Breast epithelium (tissue), 3 donors: ENCODE data around the gene BLTP2.

Source experiments
- POLR2A ChIP-seq: fragments of 450-650 bp; IDR thresholded peaks from one replicate; pipeline ENCODE4 v1.6.1; 2016; ENCODE audit warnings: antibody characterized with exemption, mild to moderate bottlenecking, moderate library complexity
- POLR2AphosphoS5 ChIP-seq, 3 donors: sonication (generic); formaldehyde crosslinking; IDR thresholded peaks; one replicate each; pipeline ENCODE4 v1.6.1; 2017; ENCODE audit warnings: antibody characterized with exemption in 3 of 3
- TF ChIP-seq, protein P1 (sequence below), 3 donors: fragments of 450-650 bp; IDR thresholded peaks; one replicate each; pipeline ENCODE4 v1.5.1; 2016 to 2017; ENCODE audit warnings: antibody characterized with exemption in 3 of 3, mild to moderate bottlenecking in 3 of 3, moderate library complexity in 3 of 3

DNA sequence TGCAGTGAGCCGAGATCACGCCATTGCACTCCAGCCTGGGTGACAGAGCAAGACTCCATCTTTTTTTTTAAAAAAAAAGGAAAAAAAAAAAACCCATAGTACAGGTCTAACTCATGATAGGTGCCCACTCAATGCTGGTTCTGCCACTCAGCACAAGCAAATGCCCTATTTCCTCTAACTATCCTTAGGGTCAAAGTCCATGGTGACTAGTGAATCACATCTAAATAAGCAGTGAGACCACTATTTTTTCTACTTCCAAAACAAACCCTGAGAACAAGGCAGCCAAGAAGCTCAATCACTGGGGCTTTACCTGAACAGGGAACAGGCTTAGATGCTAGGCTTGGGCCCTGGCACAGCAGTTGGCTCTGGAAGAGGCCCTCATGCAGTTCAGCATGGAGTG, 3.4 kb downstream of the BLTP2 start:
- TF ChIP-seq, protein P1, sequence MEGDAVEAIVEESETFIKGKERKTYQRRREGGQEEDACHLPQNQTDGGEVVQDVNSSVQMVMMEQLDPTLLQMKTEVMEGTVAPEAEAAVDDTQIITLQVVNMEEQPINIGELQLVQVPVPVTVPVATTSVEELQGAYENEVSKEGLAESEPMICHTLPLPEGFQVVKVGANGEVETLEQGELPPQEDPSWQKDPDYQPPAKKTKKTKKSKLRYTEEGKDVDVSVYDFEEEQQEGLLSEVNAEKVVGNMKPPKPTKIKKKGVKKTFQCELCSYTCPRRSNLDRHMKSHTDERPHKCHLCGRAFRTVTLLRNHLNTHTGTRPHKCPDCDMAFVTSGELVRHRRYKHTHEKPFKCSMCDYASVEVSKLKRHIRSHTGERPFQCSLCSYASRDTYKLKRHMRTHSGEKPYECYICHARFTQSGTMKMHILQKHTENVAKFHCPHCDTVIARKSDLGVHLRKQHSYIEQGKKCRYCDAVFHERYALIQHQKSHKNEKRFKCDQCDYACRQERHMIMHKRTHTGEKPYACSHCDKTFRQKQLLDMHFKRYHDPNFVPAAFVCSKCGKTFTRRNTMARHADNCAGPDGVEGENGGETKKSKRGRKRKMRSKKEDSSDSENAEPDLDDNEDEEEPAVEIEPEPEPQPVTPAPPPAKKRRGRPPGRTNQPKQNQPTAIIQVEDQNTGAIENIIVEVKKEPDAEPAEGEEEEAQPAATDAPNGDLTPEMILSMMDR (IDR thresholded peaks at IDR 0.05), result no peak
- TF ChIP-seq POLR2A (no peak), POLR2AphosphoS5 (IDR thresholded peaks at IDR 0.05) (no peak)
